Right lobe of liver (tissue), 6 donors: ENCODE data around the gene PLXNA2. TPM values are rescaled to one million over a fixed set of nuclear protein-coding genes. Genes with fewer than 3 reads are reported as not detected.

Experiments used
- ATAC-seq, 4 donors: fragments of 200-7000 bp; cut with Tn5 transposase; one replicate each; pipeline ENCODE4 v1.9.1; 2020; ENCODE audit warnings: mild to moderate bottlenecking in 4 of 4, moderate library complexity in 4 of 4
- DNase-seq, 3 donors: peaks; one replicate each; pipeline ENCODE4 v3.0.0-alpha.2; 2020
- H3K27ac ChIP-seq, 3 donors: fragments of 200-600 bp; one replicate each; pipeline ENCODE4 v1.8.0; 2022
- H3K27me3 ChIP-seq, 2 donors: fragments of 200-600 bp; one replicate each; pipeline ENCODE4 v1.8.0; 2022
- H3K36me3 ChIP-seq, 4 donors: fragments of 200-600 bp; sonication (generic) in 1 of 4; one replicate each; pipeline versions ENCODE4 v1.5.1 to v1.8.0; 2017 to 2022; ENCODE audit warnings: control low read depth in 1 of 4
- H3K4me1 ChIP-seq, 4 donors: fragments of 200-600 bp; sonication (generic) in 1 of 4; one replicate each; pipeline versions ENCODE4 v1.5.1 to v1.8.0; 2017 to 2022; ENCODE audit warnings: control low read depth in 1 of 4
- H3K4me3 ChIP-seq, 3 donors: fragments of 200-600 bp; one replicate each; pipeline ENCODE4 v1.8.0; 2022
- H3K9me3 ChIP-seq, 4 donors: fragments of 200-600 bp; sonication (generic) in 1 of 4; one replicate each; pipeline versions ENCODE4 v1.5.1 to v1.8.0; 2017 to 2022; ENCODE audit warnings: control low read depth in 1 of 4
- CTCF ChIP-seq, 4 donors: fragments of 200-600 bp in 3 of 4; fragments of 450-650 bp in 1 of 4; IDR thresholded peaks; one replicate each; pipeline versions ENCODE4 v1.5.1 to v1.8.0; 2016 to 2022; ENCODE audit warnings: antibody characterized with exemption in 4 of 4, mild to moderate bottlenecking in 2 of 4
- POLR2A ChIP-seq: fragments of 450-650 bp; IDR thresholded peaks from one replicate; pipeline ENCODE4 v1.6.1; 2017; ENCODE audit warnings: antibody characterized with exemption, mild to moderate bottlenecking
- WGBS: methylation state at CpG from one replicate; pipeline ENCODE4 v1.1.6; 2018; ENCODE audit warnings: low coverage, low lambda C conversion rate; ENCODE audit not compliant: insufficient coverage; ENCODE audit errors: missing lambda C conversion rate; 5-methylcytosine and 5-hydroxymethylcytosine counted together
- intact Hi-C, 2 donors: fragments of 100-400 bp; cut with DNase I; formaldehyde crosslinking; loops; one replicate each; pipeline versions ENCODE4 v1.11.2 to v1.14.1; 2022
- total RNA-seq, 6 experiments: library from RNA; depleted of rRNA in 2 of 6; stranded (reverse); fragments of >200 nt in 2 of 6; fragmentation: NEBNext Ultra II Directional in 3 of 6; extraction: Animal tissue kit (Norgen Biotek cat#: 25700) in 3 of 6; gene quantifications; one replicate each; pipeline versions ENCODE4 v1.1.0 to v1.2.4, GENCODE V29; 2016 to 2023
- donor health status: DM: no; HTN: yes; CAD: no.
- donor health status: DM: no; HTN: no; CAD: no.
- donor health status: DM: no; HTN: no; CAD: no.
- donor health status: DM: no; HTN: yes; CAD: no.
- donor health status: DM: no; HTN: yes; CAD: no.

PLXNA2 gene
- total RNA-seq, 6 experiments from 2014 or later: 5.6 to 20.8 (median 9.3) TPM

GRCh38 chr1:208093046-208093445, 151.1 kb downstream of the PLXNA2 start:
- Histone ChIP-seq H3K4me3 (no peak overlapping the region), H3K27me3 (no peaks in the 10 kb centered on the region), H3K4me1 (no peaks in the 10 kb centered on the region), H3K27ac (no peak overlapping the region), H3K9me3 (no peaks in the 10 kb centered on the region), H3K36me3 (peaks cover 0 to 12% (median under 1%) of the 10 kb centered on the region in 4 donors)
- ATAC-seq (no peak), DNase-seq (no peak)
- no peak for TF ChIP-seq POLR2A
- no peak for TF ChIP-seq CTCF (IDR thresholded peaks at IDR 0.05)
- WGBS: 63% methylated on average over 2 of the region's 3 CpGs
- intact Hi-C loops: no loop called here

- WGBS: 83% methylated on average over 5 of the region's 9 CpGs
- intact Hi-C loops: no loop called here
These were observed 153.5 kb downstream of the PLXNA2 start for GRCh38 chr1:208090388-208091301.

GRCh38 chr1:208089761-208090370, 154.3 kb downstream of the PLXNA2 start:
- H3K27ac ChIP-seq: no peak overlapping the region
- H3K9me3 ChIP-seq: no peaks in the 10 kb centered on the region
- DNase-seq (no peak), ATAC-seq (no peak)
- WGBS: 100% methylated on average over 2 of the region's 6 CpGs
- no peak overlapping the region for H3K4me3 ChIP-seq
- no peaks in the 10 kb centered on the region for H3K27me3 ChIP-seq
- H3K4me1 ChIP-seq: peaks cover 0 to 5% (median 0%) of the 10 kb centered on the region in 4 donors
- intact Hi-C loops: no loop called here
- H3K36me3 ChIP-seq: peaks cover 0 to 7% (median 3%) of the 10 kb centered on the region in 4 donors
- TF ChIP-seq POLR2A (no peak), CTCF (IDR thresholded peaks at IDR 0.05) (no peak)

More at GRCh38 chr1:208090388-208091301, 153.5 kb downstream of the PLXNA2 start:
- ATAC-seq (no peak), DNase-seq (no peak)
- no peak overlapping the region for H3K4me3 ChIP-seq
- no peaks in the 10 kb centered on the region for H3K9me3 ChIP-seq
- no peaks in the 10 kb centered on the region for H3K27me3 ChIP-seq
- H3K36me3 ChIP-seq: peaks cover 0 to 7% (median 3%) of the 10 kb centered on the region in 4 donors
- H3K27ac ChIP-seq: no peak overlapping the region
- H3K4me1 ChIP-seq: peaks cover 0 to 5% (median 0%) of the 10 kb centered on the region in 4 donors
- no peak for TF ChIP-seq POLR2A
- TF ChIP-seq CTCF (IDR thresholded peaks at IDR 0.05): no peak

GRCh38 chr1:208089149-208089548, 155.0 kb downstream of the PLXNA2 start:
- TF ChIP-seq POLR2A (no peak), CTCF (IDR thresholded peaks at IDR 0.05) (no peak)
- Histone ChIP-seq H3K4me3 (no peak overlapping the region), H3K27me3 (no peaks in the 10 kb centered on the region), H3K9me3 (no peaks in the 10 kb centered on the region), H3K36me3 (peaks cover 0 to 8% (median 3%) of the 10 kb centered on the region in 4 donors), H3K4me1 (peaks cover 0 to 5% (median 0%) of the 10 kb centered on the region in 4 donors), H3K27ac (no peak overlapping the region)
- 88% methylated on average over 1 of the region's 1 CpG for WGBS
- ATAC-seq (no peak), DNase-seq (no peak)
- intact Hi-C loops: no loop called here
